Ectodermal cell (in vitro differentiated cells): ENCODE data around the gene FOXE1.

Experiments
- H3K27ac ChIP-seq: 2 replicates; pipeline ENCODE4 v1.7.0; 2013; ENCODE audit warnings: mild to moderate bottlenecking, low read depth, low read length; ENCODE audit not compliant: insufficient read depth, poor library complexity, severe bottlenecking
- H3K27me3 ChIP-seq: 2 replicates; pipeline ENCODE4 v1.7.0; 2013; ENCODE audit warnings: mild to moderate bottlenecking, low read length; ENCODE audit not compliant: insufficient read depth, control insufficient read depth, poor library complexity, severe bottlenecking
- H3K36me3 ChIP-seq: one replicate; pipeline ENCODE4 v1.7.0; 2013; ENCODE audit warnings: low read length; ENCODE audit not compliant: control insufficient read depth, insufficient read depth
- H3K4me1 ChIP-seq: one replicate; pipeline ENCODE4 v1.7.0; 2013; ENCODE audit warnings: low read length; ENCODE audit not compliant: control insufficient read depth, insufficient read depth
- H3K4me3 ChIP-seq: 2 replicates; pipeline ENCODE4 v1.7.0; 2013; ENCODE audit warnings: low read depth, low read length, control low read depth; ENCODE audit not compliant: insufficient read depth
- H3K9me3 ChIP-seq: 2 replicates; pipeline ENCODE4 v1.7.0; 2013; ENCODE audit warnings: mild to moderate bottlenecking, low read length, moderate library complexity; ENCODE audit not compliant: control insufficient read depth
- WGBS, 2 experiments: methylation state at CpG; one replicate each; pipeline ENCODE4 v1.1.7; 2013; ENCODE audit warnings: missing lambda C conversion rate in 2 of 2; 5-methylcytosine and 5-hydroxymethylcytosine counted together

Gene FOXE1

GRCh38 chr9:97905228-97905627, 52.2 kb downstream of the FOXE1 start:
- H3K27ac ChIP-seq, result no peak overlapping the region
- no peaks in the 10 kb centered on the region for H3K27me3 ChIP-seq
- H3K4me3 ChIP-seq, result no peak overlapping the region
- H3K36me3 ChIP-seq, result no peaks in the 10 kb centered on the region
- H3K4me1 ChIP-seq, result no peaks in the 10 kb centered on the region
- WGBS, 2 experiments, result 89 to 90% methylated on average over 2 of the region's 2 CpGs
- no peaks in the 10 kb centered on the region for H3K9me3 ChIP-seq
